GM21737 (cell line): ENCODE measurements around the gene PCSK4.
A peak's percentile ranks its signal among the peaks of the same experiment; 100 is the strongest.
"Not testable (repeated sequence)": the region's sequence is repeated elsewhere in the genome, so short reads cannot be mapped to it uniquely, and the experiment has no call there.

Experiments
- ATAC-seq: cut with Tn5 transposase; IDR thresholded peaks from one replicate; pipeline ENCODE4 v1.9.1; 2021; ENCODE audit warnings: mild to moderate bottlenecking, moderate library complexity; ENCODE audit not compliant: unreplicated experiment

Gene PCSK4

DNA sequence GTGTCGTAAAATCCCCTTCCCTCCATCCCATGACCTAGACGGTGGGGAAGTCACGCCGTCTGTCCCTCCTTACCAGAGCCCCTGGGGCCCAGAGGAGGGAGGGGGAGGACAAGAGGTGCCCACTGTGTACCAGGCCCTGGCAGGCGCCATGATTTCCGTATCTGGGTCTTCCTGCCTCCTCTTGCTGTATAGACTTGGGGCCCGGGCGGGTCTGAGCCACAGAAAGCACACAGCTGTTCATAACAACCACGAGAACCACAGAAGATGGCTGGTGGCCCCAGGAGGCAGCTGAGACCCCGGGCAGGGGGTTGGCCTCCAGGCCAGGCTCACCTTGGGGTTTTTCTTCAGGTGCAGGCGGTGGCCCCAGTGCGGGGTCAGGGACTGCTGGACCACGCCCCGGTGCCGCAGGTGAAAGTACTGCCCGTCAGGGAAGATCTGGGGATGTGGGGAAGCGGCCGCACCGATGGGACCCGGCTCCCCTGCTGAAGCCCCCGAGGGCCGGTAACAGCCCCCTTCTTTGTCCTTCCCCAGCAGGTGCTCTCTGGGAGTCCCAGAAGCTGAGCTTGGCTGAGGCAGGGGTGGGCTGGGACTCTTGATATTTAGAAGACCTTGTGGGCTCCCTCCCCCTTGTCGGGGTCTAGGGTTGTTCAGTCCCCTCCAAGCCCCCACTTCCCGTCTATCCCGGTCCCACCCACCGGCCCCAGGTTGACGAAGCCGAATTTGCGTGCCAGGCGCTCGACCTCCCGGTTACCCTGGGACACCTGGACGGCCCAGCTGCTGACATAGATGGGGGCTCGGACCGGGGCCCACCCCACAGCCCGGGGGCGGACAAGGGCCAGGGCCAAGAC, 463 bp downstream of the PCSK4 start:
- no peak for ATAC-seq

DNA sequence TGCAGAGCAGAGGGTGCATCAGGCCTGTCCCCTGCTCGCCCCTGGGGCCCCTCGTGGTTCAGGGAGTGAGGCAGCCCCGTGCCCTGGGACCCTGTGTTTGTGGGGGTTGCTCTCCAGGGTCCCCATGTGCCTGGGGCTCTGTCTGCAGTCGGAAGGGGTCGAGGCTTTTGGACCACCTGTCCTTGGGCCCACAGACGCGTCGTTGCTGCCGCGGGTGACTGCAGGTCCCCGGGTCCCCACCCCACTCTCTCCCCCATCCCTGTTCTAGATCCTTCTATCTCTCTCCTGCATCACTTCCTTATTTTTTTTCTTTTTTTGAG, 1.9 kb downstream of the PCSK4 start:
- no peak for ATAC-seq

DNA sequence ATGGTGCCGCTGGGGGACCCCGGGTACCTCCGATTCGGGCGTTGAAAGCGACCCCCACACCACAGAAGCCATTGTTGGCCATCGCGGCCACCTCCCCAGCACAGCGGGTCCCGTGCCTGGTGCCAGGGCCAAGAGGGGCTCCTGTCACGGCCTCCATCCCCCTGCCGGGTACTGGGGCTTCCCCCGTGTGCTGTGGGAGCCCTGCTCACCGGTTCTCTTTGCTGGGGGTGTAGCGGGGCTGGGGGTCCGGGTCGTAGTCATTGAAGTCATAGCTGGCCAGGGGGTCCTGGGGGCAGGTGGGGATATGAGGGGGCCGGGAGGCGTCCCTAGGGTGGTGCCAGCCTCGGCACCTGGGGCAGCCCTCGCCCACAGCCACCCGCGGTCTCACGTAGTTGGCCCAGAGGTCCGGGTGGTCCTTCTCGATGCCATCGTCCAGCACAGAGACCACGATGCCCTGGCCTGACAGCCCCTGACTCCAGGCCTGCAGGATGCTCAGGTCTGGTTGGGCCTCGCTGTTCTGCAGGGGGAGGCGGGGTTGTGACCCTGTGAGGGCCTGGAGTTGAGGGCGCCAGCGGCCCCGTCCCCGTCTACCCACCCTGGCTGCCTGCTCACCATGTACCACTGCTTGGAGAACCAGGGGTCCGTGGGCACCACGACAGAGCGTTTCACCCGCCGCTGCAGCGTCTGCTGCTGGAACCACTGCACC, 2.4 kb downstream of the PCSK4 start:
- no peak for ATAC-seq

DNA sequence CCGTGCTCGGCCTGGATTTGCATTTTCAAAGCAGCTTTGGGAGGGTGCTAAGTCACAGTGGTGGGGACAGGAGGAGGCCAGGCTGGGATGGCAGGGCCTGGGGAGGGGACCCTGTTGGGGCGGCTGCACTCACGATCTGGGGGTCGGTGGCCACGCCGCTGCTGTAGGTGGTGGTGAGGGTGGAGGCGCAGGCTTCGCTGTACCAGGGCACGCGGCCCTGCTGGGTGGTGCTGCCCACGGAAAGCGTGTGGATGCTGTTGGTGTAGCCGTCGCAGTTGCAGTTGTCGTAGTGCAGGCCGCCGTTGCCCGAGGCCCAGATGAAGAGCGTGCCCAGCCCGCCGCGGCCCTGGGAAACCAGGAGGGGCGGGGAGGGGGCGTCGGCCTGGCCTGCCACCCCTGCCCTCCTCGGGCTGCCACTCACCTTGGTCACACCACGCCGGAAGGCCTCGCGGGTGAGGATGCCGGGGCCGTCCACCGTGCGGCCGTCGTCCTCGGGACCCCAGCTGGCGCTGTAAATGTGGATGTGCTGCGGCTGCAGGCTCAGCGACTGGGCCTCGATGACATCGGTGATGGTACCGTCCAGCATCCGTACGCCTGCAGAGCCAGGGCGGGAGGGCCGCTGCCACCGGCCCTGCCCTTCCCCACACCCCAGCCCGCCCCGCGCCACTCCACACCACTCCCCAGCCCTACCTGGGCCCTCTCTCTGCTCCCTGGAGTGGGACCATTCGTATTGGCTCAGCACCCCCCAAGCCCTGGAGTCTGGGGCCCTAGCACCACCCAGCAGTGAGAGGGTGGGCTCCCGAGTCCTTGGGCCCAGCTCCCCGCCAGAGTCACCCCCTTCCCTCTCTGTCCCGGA, 3.2 kb downstream of the PCSK4 start:
- no peak for ATAC-seq

DNA sequence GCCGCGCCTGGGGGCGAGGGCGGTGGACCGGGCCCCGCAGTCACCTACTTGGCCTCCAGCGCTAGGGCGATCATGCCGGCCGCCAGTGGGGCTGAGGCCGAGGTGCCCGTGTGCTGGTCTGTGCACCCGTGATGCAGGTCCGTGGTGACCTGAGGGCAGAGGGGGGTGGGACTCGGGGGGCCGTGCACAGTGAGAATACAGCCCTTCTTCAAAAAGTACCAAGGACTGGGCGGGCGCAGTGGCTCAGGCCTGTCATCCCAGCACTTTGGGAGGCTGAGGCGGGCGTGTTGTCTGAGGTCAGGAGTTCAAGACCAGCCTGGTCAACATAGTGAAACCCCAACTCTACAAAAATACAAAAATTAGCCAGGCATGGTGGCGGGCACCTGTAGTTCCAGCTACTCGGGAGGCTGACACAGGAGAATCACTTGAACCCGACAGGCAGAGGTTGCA, 6.1 kb downstream of the PCSK4 start:
- no peak for ATAC-seq

DNA sequence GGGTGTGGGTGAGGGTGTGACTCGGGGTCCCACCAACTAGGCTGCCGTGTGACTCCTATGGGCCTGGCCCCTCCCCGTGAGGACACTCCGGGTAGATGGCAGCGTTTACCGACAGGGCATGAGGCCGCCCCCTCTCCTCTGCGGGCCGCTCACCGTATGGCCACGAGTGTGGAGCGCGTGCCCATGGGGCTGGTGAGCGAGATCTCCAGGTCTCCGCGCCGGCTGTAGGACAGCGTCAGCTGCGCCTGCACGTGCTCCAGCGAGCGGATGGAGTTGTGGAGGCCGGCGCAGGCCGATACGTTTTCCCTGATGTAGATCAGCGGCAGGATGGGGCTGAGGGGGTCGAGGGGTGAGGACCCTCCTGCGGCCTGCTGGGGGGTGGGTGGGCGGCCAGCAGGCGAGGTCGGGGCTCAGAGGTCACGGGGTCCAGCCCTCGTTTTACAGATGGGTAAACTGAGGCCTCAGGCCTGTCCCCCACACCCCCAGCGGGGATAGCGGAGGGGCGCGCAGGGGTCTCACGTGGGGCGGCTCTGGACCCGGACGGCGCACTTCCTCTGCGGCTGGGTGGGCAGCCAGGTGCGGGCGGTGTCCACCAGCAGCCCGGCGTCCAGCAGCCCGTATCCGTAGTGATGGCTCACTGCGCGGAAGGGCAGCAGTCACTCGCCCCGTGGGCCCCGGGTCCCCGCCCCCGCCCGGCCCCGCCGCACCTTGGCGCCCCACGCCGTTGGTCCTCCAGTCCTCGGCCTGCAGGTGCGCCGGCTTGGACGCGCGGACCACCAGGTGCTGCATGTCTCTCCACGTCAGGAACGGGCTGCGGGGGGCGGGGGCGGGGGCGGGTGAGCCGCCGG, 6.8 kb downstream of the PCSK4 start:
- no peak for ATAC-seq

DNA sequence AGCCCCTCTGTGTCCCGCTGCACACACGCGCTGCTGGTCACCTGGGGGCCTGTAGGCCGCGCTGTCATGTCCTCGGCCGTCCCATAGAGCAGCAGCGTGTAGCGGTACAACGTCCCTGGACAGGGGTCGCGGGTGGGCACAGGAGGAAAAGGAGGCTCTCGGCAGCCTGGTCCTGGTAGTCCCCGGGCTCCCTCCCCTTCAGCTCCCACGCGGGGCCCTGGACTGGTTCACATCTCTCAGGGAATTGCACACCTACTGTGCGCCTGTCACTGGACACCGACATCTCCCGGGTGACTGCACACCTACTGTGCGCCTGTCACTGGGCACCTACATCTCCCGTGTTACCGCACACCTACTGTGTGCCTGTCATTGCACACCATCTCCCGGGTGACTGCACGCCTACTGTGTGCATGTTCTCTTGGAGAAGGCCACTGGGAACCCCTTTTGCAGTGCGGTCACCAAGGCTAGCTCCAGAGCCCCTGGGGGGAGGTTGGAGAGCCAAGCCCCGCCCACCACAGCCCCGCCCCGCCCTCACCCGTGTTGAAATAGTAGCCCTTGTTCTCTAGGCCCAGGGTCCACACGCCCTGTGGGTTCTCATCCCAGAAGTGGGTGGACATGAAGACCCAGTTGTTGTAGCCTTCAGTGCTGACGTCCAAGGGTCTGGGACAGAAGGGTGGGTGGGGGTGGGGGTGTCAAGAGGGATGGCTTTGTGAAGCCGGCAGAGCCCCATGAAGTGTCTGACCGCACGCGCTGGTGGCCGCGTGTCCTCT, 7.6 kb downstream of the PCSK4 start:
- ATAC-seq = no peak

DNA sequence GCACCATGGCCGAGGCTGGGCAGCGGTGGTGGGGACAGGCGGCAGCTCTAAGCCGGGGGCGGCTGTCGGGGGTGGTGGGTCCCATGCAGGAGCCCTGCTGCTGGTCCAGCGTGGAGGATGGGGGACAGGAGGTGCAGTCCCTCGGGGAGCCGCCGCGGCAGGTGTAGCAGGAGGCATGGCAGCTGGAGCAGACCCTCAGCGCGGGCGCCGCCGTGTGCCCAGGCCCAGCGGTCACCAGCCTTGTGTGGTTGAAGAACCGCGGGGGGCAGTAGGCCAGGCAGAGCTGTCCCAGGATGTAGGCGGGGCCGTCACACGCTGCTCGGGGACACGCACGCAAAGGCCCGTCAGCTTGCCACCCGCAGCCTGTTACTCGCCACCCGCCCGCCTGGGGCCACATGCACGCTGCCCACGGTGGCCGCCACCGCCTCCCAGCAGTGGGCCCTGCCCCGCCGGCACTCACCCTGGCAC, 8.2 kb downstream of the PCSK4 start:
- ATAC-seq = no peak

DNA sequence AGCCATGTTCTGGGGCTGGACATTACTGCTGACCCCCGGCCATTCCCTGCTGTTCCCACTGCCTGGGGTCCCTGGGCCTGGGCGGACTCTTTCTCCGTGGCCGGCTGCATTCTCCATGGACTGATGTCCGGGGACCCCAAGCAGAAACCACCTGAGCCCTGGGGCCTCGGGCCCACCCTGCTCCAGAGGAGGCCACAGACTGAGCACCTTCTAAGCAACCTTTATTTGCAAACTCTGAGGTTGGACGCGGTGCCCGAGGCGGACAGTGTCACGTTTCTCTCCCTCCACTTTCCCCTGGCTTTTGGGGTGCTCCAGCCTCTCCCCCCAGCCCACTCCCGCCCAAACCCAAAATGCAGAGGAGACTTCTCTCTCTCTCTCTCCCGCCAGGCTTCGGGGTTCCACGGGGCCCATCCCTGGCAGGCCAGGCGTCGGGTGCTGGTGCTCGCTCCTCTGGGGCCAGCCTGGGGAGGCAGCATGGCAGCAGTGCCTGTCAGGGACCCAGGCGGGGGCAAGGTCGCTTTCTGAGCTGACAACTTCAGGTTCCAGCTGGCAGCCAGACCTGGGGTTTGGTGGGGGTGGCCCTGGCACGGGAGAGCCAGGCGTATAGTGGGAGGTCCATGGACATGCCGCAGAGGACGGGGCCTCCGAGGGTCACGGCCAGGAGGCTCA, 8.8 kb downstream of the PCSK4 start:
- ATAC-seq = no peak

DNA sequence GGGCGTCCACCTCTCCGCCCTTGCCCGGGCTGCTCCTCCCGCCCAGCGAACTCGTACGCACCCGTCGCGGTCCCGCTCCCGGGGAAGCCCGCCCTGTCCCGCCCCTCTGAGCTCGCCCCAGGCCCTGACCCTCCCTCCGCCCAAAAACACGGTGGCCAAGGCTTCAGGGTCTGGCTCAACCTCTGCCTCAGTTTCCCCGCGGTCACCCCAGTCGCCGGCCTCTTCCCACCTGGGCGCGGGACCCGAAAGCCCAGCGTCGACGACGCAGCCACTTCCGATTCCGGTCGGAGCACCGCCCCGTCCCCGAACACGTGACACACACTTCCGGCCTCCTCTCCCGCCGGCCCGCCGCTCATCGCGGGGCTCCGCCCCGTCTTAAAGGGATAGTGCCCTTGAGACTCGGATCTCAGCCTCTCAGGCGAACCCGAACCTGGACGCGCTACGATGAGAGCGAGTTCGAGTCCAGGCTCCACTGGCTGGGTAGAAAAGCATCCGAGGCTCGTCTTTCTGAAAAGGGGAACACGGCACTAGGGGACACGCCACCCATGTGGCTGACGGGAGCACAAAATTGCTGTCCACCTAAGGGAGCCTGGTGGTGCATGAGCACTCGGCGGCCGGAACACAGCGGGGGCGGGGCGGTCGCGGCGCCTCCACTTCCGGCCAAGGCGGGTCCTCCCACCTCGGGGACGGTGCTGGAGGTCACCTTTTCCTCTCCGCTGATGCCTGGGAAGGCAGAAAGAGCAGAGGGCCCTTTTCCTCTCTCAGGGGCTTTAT, 11.0 kb downstream of the PCSK4 start, which contains the start of gene C19orf25:
TSS of gene C19orf25 (minus strand) at position 282 of the 774 bp plus-strand sequence. CDS start 312 bp downstream, outside the sequence.
- peak; percentile 70 for ATAC-seq

DNA sequence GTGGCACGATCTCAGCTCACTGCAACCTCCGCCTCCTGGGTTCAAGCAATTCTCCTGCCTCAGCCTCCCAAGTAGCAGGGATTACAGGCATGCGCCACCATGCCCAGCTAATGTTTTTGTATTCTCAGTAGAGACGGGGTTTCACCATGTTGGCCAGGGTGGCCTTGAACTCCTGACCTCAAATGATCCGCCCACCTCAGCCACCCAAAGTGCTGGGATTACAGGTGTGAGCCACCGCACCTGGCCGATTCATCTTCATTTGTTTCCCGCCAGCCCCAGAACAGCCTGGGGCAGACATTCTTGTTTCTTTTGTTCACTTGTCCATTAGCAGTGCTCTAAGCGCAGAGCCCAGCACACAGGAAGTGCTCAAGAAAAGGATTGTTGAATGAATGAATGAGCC, 13.1 kb downstream of the PCSK4 start:
- ATAC-seq = not testable (repeated sequence)

DNA sequence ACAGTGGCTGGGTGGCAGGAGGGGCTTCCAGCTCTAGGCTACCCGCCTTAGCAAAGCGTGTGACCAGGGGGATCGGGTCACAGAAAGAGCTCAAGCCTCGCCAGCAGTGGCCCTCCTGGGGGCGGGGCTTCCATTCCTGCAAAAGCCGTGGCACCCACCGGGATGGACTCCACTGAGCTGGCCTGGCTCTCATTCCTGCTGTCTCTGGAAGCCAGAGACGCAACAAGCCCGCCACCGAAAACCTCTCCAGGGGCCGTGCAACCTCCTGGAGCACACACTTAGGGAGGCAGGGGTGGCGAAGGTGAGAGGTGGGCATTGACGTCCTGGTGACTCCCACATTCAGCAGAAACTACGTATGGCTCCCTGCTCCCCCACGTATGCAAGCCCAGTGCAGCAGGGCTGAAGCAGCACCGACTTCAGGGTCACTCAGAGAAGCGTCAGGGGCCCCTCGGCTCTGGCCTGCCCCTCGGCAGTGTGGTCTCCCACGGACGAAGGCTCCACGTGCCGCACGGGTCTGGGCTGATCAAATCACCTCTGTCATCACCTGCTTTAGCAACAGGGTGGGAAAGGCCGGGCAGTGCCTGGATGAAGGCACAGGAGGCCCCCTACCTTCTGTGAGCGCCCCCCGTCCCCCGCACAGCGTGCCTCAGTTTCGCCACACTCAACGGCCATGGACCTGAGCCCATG, 14.3 kb downstream of the PCSK4 start:
- ATAC-seq = no peak

DNA sequence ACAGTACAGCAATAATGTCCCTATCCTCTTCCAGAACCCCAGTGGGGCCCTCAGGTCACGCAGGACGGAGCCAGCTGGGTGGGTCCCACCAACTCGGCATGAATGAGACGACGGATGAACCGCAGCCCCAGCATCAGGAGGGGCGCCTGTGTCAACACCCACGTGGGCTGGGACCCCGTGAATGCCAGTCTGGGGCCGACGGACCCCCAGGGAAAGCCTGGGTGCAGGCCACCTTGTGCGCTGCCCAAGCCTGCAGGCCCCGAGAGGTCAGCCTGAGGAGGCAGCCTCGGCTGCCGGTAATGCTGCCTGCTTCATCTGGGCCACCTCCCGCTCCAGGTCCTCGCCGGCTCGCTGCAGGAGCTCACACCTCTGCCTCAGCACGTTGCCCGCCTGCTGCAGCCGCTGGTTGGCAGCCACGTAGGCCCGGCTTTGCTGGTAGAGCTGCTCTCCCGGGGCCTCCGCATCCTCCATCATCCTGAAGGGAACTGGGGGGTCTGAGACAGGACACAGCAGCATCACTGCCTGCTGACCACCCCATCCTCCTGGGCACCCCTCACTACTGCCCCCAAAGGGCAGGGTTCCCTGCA, 15.3 kb downstream of the PCSK4 start:
- no peak for ATAC-seq

DNA sequence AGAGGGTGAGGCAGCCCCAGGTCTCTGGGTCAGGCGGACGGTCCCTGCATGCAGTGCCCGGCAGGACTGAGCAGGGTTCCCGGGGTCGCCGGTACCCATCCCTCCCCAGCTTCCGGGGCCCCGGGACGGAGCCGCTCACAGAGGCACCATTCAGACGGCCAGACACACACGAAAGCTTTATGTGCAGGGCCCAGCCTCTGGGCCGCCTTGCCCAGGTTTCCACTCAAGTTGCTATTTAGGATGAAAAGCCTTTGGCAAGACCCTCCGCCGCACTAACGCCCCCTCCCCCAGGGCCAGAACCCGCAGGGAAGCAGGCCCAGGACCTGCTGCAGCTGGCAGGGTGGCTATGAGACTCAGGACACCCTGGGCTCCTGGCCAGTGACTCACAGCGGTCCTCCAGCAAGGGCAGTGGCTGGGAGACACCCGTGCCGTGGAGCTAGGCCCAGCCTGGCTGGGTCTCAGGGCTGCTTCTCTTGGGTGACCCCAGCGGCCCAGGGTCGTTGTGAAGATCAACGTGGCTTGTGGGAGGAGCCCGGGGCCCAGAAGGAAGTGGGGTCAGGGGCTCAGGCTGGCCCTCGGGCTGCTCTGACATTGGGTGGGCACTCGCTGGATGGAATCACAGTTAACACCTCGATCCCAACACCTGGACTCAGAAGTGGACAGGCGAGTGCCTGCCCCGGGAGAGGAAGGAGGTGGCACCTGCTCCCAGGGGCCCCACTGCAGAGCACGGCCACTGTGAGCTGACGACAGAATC, 16.0 kb downstream of the PCSK4 start:
- no peak for ATAC-seq

DNA sequence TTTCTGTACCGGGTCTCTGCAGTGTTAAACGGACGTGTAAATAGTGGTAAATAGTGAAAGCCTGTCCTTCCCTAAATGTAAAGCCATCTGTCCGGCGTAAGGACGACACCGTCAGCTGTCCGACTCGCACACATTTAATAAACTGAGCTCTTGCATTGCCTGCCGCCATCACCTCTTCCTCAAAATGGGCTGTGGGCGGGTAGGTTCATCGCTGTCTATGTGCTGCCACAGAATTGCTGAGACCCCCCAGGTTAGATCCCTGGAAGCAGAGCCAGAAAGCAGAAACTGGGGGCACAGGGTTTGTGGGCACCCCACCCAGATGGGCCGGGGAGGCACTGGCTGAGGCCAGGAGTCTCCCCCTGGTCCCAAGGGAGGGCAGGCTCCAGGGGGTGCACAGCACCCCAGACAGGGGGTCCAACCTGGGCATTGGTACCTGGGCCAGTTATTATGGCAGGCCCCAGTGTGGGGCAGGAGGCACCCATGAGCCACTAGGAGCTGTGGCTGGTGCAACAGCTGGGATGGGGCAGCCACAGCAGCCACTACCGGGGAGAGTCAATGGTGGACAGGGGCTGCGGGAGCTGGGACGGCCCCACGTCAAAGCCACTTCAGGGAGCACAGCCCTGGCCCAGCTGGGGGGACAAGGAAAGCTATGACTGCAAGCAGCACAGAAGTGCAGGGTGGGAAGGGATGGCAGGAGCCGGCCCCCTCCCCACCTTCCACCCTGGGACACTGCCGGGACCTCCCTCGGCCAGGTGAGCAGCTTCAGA, 16.9 kb downstream of the PCSK4 start:
- no peak for ATAC-seq
